SIG-M5 (cell line): ENCODE measurements around the gene LPA.
"Not testable (repeated sequence)": the region's sequence is repeated elsewhere in the genome, so short reads cannot be mapped to it uniquely, and the experiment has no call there.

ENCODE experiments used
- DNase-seq: peaks from one replicate; lab custom pipeline; 2025; lab: John Stamatoyannopoulos, UW

The LPA gene

GRCh38 chr6:160661216-160661615 is 2.9 kb downstream of the LPA start:
- DNase-seq = no peak

GRCh38 chr6:160659562-160659961 is 4.5 kb downstream of the LPA start:
- DNase-seq = no peak

DNA sequence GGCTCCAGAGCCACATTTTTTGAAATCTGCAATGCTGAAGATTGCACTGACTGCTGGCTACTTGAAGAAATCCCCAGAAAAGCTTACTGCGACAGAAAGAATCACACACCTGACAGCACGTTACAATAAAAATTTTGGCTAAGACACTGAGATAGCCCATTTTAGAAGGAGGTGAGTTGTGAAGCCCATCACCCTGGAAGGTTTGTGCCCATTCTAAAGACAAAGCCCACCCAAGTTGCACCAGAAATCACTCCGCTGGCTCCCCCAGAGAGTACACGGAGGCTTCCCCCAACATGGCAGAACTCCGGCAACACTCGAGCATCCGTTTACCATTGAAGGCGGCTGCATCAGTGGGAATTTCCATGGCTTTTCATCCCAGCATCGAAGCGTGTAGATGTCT is 29.4 kb downstream of the LPA start:
- no peak for DNase-seq

DNA sequence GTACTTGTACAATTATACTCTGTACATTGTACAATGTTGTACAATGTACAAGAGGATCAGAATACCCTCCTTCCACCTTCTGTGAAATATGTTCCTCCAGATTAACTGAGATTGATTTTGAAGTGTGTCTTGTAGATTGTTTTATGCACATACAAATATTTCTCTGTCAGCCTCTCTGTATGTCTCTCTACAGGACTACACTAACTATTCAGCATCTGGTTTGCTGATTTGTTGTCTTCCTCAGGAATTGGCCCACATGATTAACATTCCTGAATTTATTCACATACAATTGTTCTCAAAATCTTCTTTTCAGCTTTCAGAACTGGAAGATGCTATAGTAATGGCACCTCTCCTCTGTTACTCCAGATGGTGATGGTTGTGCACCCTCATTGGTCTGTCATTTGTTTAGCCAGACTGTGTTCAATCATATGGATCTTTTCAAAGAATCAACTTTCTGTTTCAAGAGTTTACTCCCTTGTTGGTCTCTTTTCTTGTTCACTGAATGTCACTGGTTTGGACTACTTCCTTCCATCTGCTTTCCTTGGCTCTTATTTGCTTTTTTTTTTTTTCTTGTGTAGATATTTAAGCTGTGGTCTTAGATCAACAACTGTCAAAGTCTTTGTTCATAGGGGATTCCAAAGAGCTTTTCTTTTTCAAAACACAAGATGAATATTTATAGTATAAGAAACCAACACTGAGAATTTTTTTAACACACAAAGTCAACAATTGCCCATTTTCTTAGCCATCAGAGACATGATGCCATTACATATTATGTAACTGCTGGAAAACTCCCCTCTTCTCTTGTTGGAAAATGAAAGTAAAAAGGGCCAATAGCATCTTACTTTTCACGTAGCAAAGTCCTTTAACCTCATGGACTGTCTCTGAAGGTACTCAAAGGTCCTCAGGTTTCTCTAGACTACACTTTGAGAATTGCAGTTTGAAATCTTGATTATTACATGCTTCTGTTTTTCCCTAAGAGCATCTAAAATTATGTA is 67.9 kb downstream of the LPA start:
- no peak for DNase-seq

- not testable (repeated sequence) for DNase-seq
Measured at GRCh38 chr6:160595297-160595696, 68.8 kb downstream of the LPA start.

DNA sequence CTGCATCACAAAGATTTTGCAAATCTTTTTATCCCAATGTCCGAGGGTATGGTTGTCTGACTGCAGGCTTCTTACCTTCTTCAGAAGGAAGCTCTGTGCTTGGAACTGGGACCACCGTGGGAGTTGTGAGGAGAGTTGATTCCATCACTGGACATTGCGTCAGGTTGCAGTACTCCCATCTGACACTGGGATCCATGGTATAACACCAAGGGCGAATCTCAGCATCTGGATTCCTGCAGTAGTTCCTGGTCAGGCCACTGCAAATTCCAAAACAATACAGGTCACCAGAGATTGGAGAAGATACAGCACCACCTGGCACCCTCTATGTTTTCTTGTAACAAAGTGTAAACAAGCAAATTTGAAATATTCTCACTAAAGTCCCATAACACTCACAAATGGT is 77.7 kb downstream of the LPA start:
- no peak for DNase-seq

DNA sequence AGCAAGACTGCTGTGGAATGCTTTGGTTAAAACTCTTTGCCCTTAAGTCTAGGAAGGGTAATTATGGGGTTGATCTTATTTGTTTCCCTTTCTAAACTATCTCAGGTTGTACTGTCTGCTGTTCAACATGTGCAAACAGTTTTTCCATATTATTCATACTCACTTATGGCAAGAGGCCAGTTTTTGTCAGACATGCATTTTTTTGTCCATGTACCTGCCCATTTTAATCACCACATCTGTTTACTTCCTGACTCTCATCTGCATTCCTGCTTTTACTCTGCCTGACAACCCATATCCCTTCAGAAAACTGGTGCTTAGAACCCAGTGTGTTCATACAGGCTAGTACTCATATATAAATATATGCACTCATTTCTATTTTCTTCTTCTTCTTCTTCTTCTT is 80.3 kb downstream of the LPA start:
- DNase-seq = no peak

DNA sequence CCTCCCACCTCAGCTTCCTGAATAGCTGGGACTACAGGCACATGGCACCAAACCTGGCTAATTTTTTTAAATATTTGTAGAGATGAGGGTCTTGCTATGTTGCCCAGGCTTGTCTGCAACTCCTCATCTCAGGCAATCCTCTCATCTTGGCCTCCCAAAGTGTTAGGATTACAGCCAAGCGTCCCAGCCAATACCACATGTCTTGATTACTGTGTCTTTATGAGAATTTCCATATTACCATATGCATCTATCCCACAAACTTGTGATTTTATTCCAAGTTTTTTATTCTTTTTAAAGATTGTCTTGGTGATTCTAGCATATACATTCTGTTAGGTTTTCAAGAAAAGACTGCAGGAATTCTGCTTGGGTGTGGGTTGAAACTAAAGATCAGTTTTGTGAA is 82.7 kb downstream of the LPA start:
- no peak for DNase-seq

DNA sequence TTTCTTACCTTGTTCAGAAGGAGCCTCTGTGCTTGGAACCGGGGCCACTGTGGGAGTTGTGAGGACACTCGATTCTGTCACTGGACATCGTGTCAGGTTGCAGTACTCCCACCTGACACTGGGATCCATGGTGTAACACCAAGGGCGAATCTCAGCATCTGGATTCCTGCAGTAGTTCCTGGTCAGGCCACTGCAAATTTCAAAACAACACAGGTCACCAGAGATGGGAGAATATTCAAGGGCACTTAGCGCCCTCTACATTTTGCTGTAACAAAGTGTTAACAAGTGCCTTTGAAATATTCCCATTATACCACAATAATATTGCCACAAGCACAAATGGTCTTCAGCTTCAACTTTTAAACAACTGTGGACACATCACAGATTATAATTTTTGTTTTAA is 85.6 kb downstream of the LPA start:
- DNase-seq = not testable (repeated sequence)

GRCh38 chr6:160573943-160574342 is 90.1 kb downstream of the LPA start:
- no peak for DNase-seq

DNA sequence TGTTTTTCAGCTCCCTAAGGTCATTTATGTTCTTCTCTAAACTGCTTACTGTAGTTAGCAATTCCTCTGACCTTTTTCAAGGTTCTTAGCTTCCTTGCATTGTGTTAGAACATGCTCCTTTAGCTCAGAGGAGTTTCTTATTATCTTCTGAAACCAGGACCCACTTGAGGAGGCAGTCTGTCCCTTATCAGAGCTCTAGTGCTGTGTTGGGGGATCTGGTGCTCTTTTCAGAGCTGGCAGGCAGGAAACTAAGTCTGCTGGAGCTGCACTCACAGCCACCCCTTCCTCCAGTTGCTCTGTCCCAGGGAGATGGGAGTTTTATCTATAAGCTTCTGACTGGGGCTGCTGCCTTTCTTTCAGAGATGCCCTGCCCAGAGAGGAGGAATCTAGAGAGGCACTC is 92.9 kb downstream of the LPA start:
- DNase-seq = not testable (repeated sequence)

DNA sequence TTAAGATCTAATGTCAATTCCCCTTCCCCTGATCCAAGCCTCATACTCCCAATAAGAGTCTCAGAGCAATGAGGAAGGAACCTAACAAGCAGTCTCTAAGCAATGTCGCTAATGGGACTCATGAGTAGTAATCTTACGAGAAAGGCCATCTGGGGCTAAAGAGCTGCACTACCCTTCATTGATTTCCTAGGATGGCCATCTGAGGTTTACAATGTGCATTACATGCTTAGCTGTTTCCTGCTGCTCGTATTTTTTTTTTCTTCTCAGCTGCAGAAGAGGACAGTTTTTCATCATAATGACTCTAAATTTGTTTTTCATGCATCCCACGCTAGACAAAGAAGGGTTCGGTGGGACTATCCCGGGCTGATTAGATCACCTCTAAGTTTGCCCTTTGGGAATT is 119.3 kb downstream of the LPA start:
- DNase-seq = no peak

DNA sequence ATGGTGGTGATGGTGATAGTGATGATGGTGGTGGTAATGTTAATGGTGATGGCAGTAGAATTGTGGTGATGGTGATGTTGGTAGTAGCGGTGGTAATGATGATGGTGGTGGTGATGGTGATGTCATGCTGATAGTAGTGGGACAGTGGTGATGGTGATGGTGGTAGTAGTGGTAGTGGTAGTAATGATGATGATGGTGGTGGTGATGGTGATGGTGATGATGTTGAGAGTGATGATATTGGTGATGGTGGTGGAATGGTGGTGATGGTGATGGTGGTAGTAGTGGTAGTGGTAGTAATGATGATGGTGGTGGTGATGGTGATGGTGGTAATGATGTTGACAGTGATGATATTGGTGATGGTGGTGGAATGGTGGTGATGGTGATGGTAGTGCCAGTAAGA is 128.8 kb downstream of the LPA start:
- DNase-seq = no peak

DNA sequence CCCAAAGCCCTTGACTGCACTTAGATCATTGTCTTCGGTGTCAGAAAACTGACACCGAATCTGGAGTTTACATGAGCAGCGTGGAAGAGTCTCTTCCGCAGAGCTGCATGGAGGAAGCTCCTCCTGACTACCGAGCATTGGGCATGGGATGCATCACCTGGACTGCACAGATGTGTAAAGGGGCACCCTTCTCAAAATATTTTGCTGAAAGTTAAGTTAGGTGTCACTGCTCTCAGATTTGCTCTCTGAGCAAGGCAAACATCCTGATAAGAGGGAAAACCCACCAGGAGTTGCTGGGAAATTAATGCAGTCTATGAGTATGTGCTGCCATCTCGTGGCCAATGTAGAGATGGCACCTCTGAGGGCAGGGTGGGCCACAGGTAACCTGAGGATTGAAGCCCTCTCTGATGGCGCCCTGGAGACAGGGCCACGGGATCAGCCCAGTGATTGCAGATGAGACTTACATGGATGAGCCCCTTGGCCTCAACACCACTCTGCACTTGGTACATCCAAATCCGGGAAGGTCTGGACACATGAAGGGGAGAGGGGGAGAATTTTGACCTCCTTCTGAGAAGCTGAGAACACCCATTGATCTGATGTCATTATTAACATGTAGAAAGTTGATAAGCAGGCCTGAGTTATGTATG is 129.9 kb downstream of the LPA start:
- no peak for DNase-seq

GRCh38 chr6:160532315-160532714 is 131.8 kb downstream of the LPA start:
- DNase-seq = no peak

DNA sequence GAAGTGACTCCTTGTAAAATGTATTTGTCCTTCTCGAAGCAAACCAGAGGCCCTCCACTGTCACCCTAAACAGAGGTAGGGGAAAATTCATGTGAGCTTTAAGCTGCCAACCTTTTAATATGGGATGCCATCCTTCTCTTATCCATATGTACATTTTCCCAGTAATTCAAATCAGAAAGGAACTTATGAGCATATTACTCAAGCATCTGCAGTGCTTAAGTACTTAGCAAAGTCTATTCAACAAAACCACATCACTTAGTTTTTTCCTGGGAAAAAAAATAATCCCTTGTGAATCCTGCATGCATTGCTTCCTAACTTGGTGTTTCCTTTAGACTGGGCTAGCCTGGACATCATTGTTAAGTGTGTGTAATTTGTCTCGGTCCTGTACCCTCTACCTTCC is 132.2 kb downstream of the LPA start:
- DNase-seq = no peak

DNA sequence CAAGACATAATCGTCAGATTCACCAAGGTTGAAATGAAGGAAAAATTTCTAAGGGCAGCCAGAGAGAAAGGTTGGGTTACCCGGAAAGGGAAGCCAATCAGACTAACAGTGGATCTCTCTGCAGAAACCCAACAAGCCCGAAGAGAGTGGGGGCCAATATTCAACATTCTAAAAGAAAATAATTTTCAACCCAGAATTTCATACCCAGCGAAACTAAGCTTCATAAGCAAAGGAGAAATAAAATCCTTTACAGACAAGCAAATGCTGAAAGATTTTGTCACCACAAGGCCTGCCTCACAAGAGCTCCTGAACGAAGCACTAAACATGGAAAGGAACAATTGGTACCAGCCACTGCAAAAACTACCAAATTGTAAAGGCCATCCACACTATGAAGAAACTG is 134.6 kb downstream of the LPA start:
- DNase-seq = not testable (repeated sequence)

DNA sequence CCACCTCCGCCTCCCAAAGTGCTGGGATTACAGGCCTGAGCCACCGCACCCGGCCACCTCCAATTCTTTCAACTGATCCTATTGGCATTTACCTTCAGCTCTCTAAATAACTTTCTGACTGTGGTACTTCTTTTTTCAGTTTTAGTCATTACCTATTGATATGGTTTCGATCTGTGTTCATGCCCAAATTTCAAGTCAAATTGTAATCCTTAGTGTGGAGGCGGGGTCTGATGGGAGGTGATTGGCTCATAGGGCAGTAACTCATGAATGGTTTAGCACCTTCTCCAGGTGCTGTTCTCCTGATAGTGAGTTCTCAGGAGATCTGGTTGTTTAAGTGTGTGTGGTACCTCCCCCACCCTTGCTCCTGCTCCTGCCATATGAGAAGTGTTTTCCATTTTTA is 140.9 kb downstream of the LPA start:
- no peak for DNase-seq

DNA sequence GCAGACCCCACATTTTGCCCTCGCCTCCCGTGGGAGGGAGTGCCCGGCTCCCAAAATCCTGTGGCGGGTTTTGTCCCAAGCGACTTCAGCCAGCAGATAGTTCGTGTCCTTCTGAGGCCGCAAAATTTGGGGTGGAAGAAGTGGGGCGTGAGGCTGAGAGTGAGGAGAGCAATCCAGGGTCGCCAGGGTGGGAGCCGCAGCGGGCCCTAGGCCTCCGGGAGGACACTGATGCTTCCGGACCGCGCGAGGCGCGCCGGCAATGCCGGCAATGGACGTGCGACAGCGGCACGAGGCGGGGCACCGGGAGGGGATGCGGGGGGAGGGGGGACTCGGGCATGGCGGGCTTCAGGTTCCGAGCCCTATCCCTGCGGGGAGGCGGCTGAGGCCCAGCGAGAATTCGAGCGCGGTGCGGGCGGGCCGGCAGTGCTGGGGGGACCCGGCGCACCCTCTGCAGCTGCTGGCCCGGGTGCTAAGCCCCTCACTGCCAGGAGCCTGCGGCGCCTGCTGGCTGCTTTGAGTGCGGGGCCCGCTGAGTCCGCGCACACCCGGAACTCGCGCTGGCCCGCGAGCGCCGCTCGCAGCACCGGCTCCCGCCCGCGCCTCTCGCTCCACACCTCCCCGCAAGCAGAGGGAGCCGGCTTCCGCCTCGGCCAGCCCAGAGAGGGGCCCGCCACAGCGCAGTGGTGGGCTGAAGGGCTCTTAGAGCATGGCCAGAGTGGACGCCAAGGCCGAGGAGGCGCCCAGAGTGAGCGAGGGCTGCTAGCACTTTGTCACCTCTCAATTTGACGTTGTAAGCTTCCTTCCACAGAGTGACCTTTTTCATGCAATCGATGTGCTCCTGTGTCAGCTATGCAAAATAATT is 143.8 kb downstream of the LPA start:
- DNase-seq = no peak

GRCh38 chr6:160519603-160520042 is 144.5 kb downstream of the LPA start:
- DNase-seq = no peak

- DNase-seq = no peak
Measured at GRCh38 chr6:160519133-160519532, 144.9 kb downstream of the LPA start.

- no peak for DNase-seq
Measured at GRCh38 chr6:160513836-160514235, 150.2 kb downstream of the LPA start.
